Liver (tissue), 9 donors: ENCODE results near the gene TADA3. TPM values are rescaled to one million over a fixed set of nuclear protein-coding genes. Genes with fewer than 3 reads are reported as not detected.
A peak's percentile ranks its signal among the peaks of the same experiment; 100 is the strongest.

ENCODE experiments used
- DNase-seq: peaks from one replicate; pipeline ENCODE4 v3.0.0-alpha.2; 2017; ENCODE audit warnings: low spot score
- H3K27ac ChIP-seq, 2 donors: one replicate each; pipeline ENCODE4 v1.7.0; 2013; ENCODE audit warnings: inconsistent platforms in 2 of 2, low read length in 2 of 2, control low read depth in 1 of 2, low read depth in 1 of 2, mild to moderate bottlenecking in 1 of 2
- H3K27me3 ChIP-seq, 4 donors: one replicate each; pipeline versions ENCODE4 v1.6.1 to v1.7.0; 2013; ENCODE audit warnings: low read length in 3 of 4, inconsistent platforms in 1 of 4, mild to moderate bottlenecking in 1 of 4, moderate library complexity in 1 of 4; ENCODE audit not compliant: control insufficient read depth in 4 of 4, insufficient read depth in 4 of 4
- H3K36me3 ChIP-seq, 4 donors: one replicate each; pipeline versions ENCODE4 v1.6.1 to v1.7.0; 2013; ENCODE audit warnings: low read length in 3 of 4, mild to moderate bottlenecking in 3 of 4, low read depth in 1 of 4, moderate library complexity in 1 of 4; ENCODE audit not compliant: control insufficient read depth in 4 of 4, insufficient read depth in 3 of 4
- H3K4me1 ChIP-seq, 4 donors: one replicate each; pipeline versions ENCODE4 v1.6.1 to v1.7.0; 2013; ENCODE audit warnings: low read length in 3 of 4, mild to moderate bottlenecking in 3 of 4, moderate library complexity in 1 of 4; ENCODE audit not compliant: control insufficient read depth in 4 of 4, insufficient read depth in 4 of 4
- H3K4me3 ChIP-seq, 3 donors: one replicate each; pipeline versions ENCODE4 v1.6.1 to v1.7.0; 2013; ENCODE audit warnings: low read length in 3 of 3, control low read depth in 1 of 3, low read depth in 1 of 3, mild to moderate bottlenecking in 1 of 3
- H3K9ac ChIP-seq, 2 donors: one replicate each; pipeline ENCODE4 v1.7.0; 2013; ENCODE audit warnings: low read length in 2 of 2, mild to moderate bottlenecking in 2 of 2, moderate library complexity in 2 of 2, control low read depth in 1 of 2, low read depth in 1 of 2
- H3K9me3 ChIP-seq, 4 donors: one replicate each; pipeline versions ENCODE4 v1.6.1 to v1.7.0; 2013; ENCODE audit warnings: low read length in 3 of 4; ENCODE audit not compliant: control insufficient read depth in 4 of 4
- FOXA1 ChIP-seq: IDR thresholded peaks from 2 replicates; pipeline ENCODE4 v1.6.1; 2016; ENCODE audit warnings: antibody characterized with exemption
- FOXA2 ChIP-seq: IDR thresholded peaks from 2 replicates; pipeline ENCODE4 v1.6.1; 2016; ENCODE audit warnings: antibody characterized with exemption
- GABPA ChIP-seq, 2 donors: IDR thresholded peaks in 1 of 2; conservative IDR thresholded peaks in 1 of 2; 2 replicates each; pipeline ENCODE4 v1.6.1; 2016; ENCODE audit warnings: antibody characterized with exemption in 2 of 2, mild to moderate bottlenecking in 1 of 2, moderate library complexity in 1 of 2
- HNF4A ChIP-seq, 2 donors: conservative IDR thresholded peaks; 2 replicates each; pipeline ENCODE4 v1.6.1; 2016; ENCODE audit warnings: antibody characterized with exemption in 2 of 2, mild to moderate bottlenecking in 2 of 2
- JUND ChIP-seq, 2 donors: IDR thresholded peaks; 2 replicates each; pipeline ENCODE4 v1.6.1; 2016; ENCODE audit warnings: antibody characterized with exemption in 2 of 2
- MAX ChIP-seq: IDR thresholded peaks from 2 replicates; pipeline ENCODE4 v1.6.1; 2016; ENCODE audit warnings: antibody characterized with exemption
- NR2F2 ChIP-seq: IDR thresholded peaks from 2 replicates; pipeline ENCODE4 v1.6.1; 2016; ENCODE audit warnings: antibody characterized with exemption
- RXRA ChIP-seq, 2 donors: IDR thresholded peaks; 2 replicates each; pipeline ENCODE4 v1.6.1; 2017 to 2018; ENCODE audit warnings: antibody characterized with exemption in 2 of 2, mild to moderate bottlenecking in 1 of 2
- SP1 ChIP-seq: IDR thresholded peaks from 2 replicates; pipeline ENCODE4 v1.6.1; 2018; ENCODE audit warnings: antibody characterized with exemption, mild to moderate bottlenecking
- YY1 ChIP-seq: IDR thresholded peaks from 2 replicates; pipeline ENCODE4 v1.6.1; 2016; ENCODE audit warnings: antibody characterized with exemption, mild to moderate bottlenecking
- WGBS: extraction: QIAGEN DNeasy Blood & Tissue Kit; methylation state at CpG from one replicate; pipeline ENCODE4 v1.1.7; 2013; 5-methylcytosine and 5-hydroxymethylcytosine counted together
- polyA plus RNA-seq, 2 donors: library from polyadenylated mRNA; stranded (reverse) in 1 of 2; unstranded in 1 of 2; fragments of 200-250 nt in 1 of 2; fragments of >200 nt in 1 of 2; fragmentation: Nextera tagmentation in 1 of 2; extraction: Ambion mirVana in 1 of 2; gene quantifications; one replicate each; pipeline versions ENCODE4 v1.2.1 to v1.2.3, GENCODE V29; 2013 to 2015
- total RNA-seq, 2 donors: library from RNA; depleted of rRNA; stranded (reverse); fragments of >200 nt; gene quantifications; one replicate each; pipeline ENCODE4 v1.2.3, GENCODE V29; 2014
- TF ChIP-seq, protein P1 (sequence below): IDR thresholded peaks from 2 replicates; pipeline ENCODE4 v1.6.1; 2016; ENCODE audit warnings: antibody characterized with exemption
- TF ChIP-seq, protein P2 (sequence below): fragments of 150-350 bp; IDR thresholded peaks from 2 replicates; pipeline ENCODE4 v1.5.1; 2017; ENCODE audit warnings: improper control_type of control experiment, low read depth, low read length; ENCODE audit not compliant: missing input control
- TF ChIP-seq, protein P3 (sequence below): IDR thresholded peaks from 2 replicates; pipeline ENCODE4 v1.6.1; 2016; ENCODE audit warnings: antibody characterized with exemption, mild to moderate bottlenecking
- donor health status: healthy.
- donor health status: healthy.
- donor health status: healthy.
- donor health status: healthy.
- donor health status: healthy.

TADA3 gene
- total and polyA plus RNA-seq, 4 donors = 16.2 to 27.8 (median 21.5) TPM

DNA sequence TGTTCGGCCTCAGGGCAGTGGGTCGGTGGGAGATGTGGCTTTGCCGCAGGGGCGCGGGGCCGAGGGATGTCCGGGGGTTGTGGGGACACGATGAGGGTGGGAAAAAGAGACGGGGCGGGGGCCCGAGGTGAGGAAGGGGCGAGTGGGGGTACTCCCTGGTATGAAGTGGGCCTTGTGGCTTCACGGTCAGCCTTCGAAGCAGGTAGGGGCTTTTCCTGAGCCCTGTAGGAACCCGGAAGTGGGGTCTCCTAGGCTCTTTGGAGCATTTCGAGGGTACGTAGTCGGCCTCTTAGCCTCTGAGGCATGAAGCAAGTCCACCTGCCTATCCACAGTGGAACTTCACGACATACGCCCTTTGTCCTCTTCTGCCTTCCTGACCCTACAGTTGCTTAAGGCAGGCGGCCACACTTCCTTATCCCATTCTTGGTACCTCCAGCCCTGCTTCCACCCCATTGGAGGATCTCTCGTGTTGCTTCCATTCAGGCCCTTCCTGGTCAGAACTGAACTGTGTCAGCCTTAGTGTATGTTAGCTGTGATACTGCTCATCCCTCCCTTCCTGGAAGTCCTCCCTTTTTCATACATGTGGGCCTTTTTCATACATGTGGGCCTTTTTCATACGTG is 998 bp upstream of the TADA3 start:
- Histone ChIP-seq H3K4me1 (peaks cover 0 to 24% (median 19%) of the 10 kb centered on the region in 4 donors), H3K27me3 (no peaks in the 10 kb centered on the region), H3K4me3 (peak overlapping the region; percentile 89 to 97 (median 93)), H3K9ac (peak overlapping the region; percentile 78 to 88), H3K9me3 (no peaks in the 10 kb centered on the region), H3K36me3 (peaks cover 6 to 27% (median 26%) of the 10 kb centered on the region in 4 donors), H3K27ac (peak overlapping the region; percentile 88 to 93)
- TF ChIP-seq, protein P1, sequence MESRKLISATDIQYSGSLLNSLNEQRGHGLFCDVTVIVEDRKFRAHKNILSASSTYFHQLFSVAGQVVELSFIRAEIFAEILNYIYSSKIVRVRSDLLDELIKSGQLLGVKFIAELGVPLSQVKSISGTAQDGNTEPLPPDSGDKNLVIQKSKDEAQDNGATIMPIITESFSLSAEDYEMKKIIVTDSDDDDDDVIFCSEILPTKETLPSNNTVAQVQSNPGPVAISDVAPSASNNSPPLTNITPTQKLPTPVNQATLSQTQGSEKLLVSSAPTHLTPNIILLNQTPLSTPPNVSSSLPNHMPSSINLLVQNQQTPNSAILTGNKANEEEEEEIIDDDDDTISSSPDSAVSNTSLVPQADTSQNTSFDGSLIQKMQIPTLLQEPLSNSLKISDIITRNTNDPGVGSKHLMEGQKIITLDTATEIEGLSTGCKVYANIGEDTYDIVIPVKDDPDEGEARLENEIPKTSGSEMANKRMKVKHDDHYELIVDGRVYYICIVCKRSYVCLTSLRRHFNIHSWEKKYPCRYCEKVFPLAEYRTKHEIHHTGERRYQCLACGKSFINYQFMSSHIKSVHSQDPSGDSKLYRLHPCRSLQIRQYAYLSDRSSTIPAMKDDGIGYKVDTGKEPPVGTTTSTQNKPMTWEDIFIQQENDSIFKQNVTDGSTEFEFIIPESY = no peak
- no peak for TF ChIP-seq SP1
- no peak for TF ChIP-seq MAX
- no peak for TF ChIP-seq NR2F2
- TF ChIP-seq GABPA (IDR thresholded peaks at IDR 0.05 in 1 of 2, conservative IDR thresholded peaks at IDR 0.05 in 1 of 2) = no peak
- TF ChIP-seq FOXA1 = no peak
- TF ChIP-seq, protein P2, sequence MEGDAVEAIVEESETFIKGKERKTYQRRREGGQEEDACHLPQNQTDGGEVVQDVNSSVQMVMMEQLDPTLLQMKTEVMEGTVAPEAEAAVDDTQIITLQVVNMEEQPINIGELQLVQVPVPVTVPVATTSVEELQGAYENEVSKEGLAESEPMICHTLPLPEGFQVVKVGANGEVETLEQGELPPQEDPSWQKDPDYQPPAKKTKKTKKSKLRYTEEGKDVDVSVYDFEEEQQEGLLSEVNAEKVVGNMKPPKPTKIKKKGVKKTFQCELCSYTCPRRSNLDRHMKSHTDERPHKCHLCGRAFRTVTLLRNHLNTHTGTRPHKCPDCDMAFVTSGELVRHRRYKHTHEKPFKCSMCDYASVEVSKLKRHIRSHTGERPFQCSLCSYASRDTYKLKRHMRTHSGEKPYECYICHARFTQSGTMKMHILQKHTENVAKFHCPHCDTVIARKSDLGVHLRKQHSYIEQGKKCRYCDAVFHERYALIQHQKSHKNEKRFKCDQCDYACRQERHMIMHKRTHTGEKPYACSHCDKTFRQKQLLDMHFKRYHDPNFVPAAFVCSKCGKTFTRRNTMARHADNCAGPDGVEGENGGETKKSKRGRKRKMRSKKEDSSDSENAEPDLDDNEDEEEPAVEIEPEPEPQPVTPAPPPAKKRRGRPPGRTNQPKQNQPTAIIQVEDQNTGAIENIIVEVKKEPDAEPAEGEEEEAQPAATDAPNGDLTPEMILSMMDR = no peak
- DNase-seq = no peak
- WGBS = 1% methylated on average over 23 of the region's 23 CpGs

- peak overlapping the region; percentile 88 to 93 for H3K27ac ChIP-seq
- no peaks in the 10 kb centered on the region for H3K9me3 ChIP-seq
- TF ChIP-seq YY1 = no peak
- no peak for TF ChIP-seq JUND (IDR thresholded peaks at IDR 0.05)
- TF ChIP-seq, protein P3, sequence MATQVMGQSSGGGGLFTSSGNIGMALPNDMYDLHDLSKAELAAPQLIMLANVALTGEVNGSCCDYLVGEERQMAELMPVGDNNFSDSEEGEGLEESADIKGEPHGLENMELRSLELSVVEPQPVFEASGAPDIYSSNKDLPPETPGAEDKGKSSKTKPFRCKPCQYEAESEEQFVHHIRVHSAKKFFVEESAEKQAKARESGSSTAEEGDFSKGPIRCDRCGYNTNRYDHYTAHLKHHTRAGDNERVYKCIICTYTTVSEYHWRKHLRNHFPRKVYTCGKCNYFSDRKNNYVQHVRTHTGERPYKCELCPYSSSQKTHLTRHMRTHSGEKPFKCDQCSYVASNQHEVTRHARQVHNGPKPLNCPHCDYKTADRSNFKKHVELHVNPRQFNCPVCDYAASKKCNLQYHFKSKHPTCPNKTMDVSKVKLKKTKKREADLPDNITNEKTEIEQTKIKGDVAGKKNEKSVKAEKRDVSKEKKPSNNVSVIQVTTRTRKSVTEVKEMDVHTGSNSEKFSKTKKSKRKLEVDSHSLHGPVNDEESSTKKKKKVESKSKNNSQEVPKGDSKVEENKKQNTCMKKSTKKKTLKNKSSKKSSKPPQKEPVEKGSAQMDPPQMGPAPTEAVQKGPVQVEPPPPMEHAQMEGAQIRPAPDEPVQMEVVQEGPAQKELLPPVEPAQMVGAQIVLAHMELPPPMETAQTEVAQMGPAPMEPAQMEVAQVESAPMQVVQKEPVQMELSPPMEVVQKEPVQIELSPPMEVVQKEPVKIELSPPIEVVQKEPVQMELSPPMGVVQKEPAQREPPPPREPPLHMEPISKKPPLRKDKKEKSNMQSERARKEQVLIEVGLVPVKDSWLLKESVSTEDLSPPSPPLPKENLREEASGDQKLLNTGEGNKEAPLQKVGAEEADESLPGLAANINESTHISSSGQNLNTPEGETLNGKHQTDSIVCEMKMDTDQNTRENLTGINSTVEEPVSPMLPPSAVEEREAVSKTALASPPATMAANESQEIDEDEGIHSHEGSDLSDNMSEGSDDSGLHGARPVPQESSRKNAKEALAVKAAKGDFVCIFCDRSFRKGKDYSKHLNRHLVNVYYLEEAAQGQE = no peak
- no peak for TF ChIP-seq GABPA (IDR thresholded peaks at IDR 0.05 in 1 of 2, conservative IDR thresholded peaks at IDR 0.05 in 1 of 2)
- TF ChIP-seq FOXA2 = no peak
- TF ChIP-seq, protein P2 = no peak
- TF ChIP-seq RXRA (IDR thresholded peaks at IDR 0.05) = no peak
- TF ChIP-seq FOXA1 = no peak
- TF ChIP-seq, protein P1 = no peak
- TF ChIP-seq SP1 = no peak
- no peak for TF ChIP-seq HNF4A (conservative IDR thresholded peaks at IDR 0.05)
- H3K9ac ChIP-seq = peak overlapping the region; percentile 78 to 95
- peak overlapping the region; percentile 89 to 97 (median 93) for H3K4me3 ChIP-seq
- no peak for DNase-seq
- H3K36me3 ChIP-seq = peaks cover 1 to 24% (median 19%) of the 10 kb centered on the region in 4 donors
- peaks cover 0 to 24% (median 19%) of the 10 kb centered on the region in 4 donors for H3K4me1 ChIP-seq
- H3K27me3 ChIP-seq = no peaks in the 10 kb centered on the region
- WGBS = 15% methylated on average over 14 of the region's 14 CpGs
These were observed 376 bp downstream of the TADA3 start for GRCh38 chr3:9791790-9792404.
